MM.1S (cell line): ENCODE measurements around the gene BICC1.

Source experiments
- CTCF ChIP-seq: fragments of 300-600 bp; sonication (generic); IDR thresholded peaks from 2 replicates; pipeline ENCODE4 v1.5.1; 2016; ENCODE audit warnings: antibody characterized with exemption, low read length, mixed read lengths
- EZH2phosphoT487 ChIP-seq: fragments of 300-600 bp; sonication (generic); IDR thresholded peaks from 2 replicates; pipeline ENCODE4 v1.6.1; 2018; ENCODE audit warnings: antibody characterized with exemption, low read length

- TF ChIP-seq CTCF = no peak
- TF ChIP-seq EZH2phosphoT487 = no peak
These were observed 321.3 kb downstream of the BICC1 start for GRCh38 chr10:58833771-58834561.
